ENCODE results near the gene SARM1. TPM values are rescaled to one million over a fixed set of nuclear protein-coding genes. Genes with fewer than 3 reads are reported as not detected.

Gene SARM1
- total and polyA plus RNA-seq, 2 donors (not counting 3 experiments of a cell fraction or from before 2014, with no cell fraction given) = 5.6 to 7.0 TPM

GRCh38 chr17:28385406-28385805 is 13.9 kb downstream of the SARM1 start:
- Histone ChIP-seq H3K27me3 (ENCODE audit: control insufficient read depth in 2 of 2, insufficient read depth in 2 of 2, low read length in 2 of 2) (peaks cover 15 to 17% of the 10 kb centered on the region in 2 experiments), H3K79me2 (ENCODE audit: control insufficient read depth, insufficient read depth, low read length) (no peaks in the 10 kb centered on the region), H3K9me1 (replicated peaks; ENCODE audit: control insufficient read depth, extremely low read depth, insufficient read depth, low read length) (no peaks in the 10 kb centered on the region), H3K4me3 (replicated peaks in 1 of 3; ENCODE audit: insufficient read depth in 1 of 3, low read depth in 1 of 3, low read length in 3 of 3) (no peak overlapping the region), H3K9me3 (replicated peaks; ENCODE audit: control insufficient read depth, insufficient read depth, low read length) (no peaks in the 10 kb centered on the region), H3K27ac (ENCODE audit: insufficient read depth, low read depth, low read length) (no peak overlapping the region), H3K4me1 (ENCODE audit: control insufficient read depth, extremely low read depth, insufficient read depth, low read length) (peaks cover 12% of the 10 kb centered on the region), H3K4me2 (ENCODE audit: insufficient read depth, low read length) (no peak overlapping the region), H3K9ac (replicated peaks; ENCODE audit: extremely low read depth, insufficient read depth, low read length) (no peak overlapping the region), H4K20me1 (replicated peaks; ENCODE audit: control insufficient read depth, extremely low read depth, insufficient read depth, low read length) (no peaks in the 10 kb centered on the region), H3K36me3 (ENCODE audit: control insufficient read depth in 2 of 2, extremely low read depth in 1 of 2, insufficient read depth in 2 of 2, low read length in 2 of 2) (peaks cover 0 to 2% of the 10 kb centered on the region in 2 experiments), H2AFZ (ENCODE audit: low read depth, low read length) (no peak overlapping the region)
- no TSS peak for BruUV-seq (replicated peaks)
- ChIA-PET CTCF (interaction anchor here (1.2 to 2.7 kb wide), 2 partner anchors 31 to 52 kb away, joined by 4 to 11 read pairs; no protein-coding TSS in a partner anchor), POLR2A (no interaction called here)
- dilution Hi-C loops (cut with MboI; ENCODE audit: extremely low pct_ligation_motif_present, low sequenced_read_pairs) (no loop called here), intact Hi-C loops (cut with micrococcal nuclease) (no loop called here)
- FAIRE-seq (no peak), DNase-seq (ENCODE audit: low read depth, low spot score) (no peak)
- TF ChIP-seq POLR2A (IDR thresholded peaks at IDR 0.05; ENCODE audit: low read depth, low read length) (no peak), EZH2 (IDR thresholded peaks at IDR 0.05; ENCODE audit: borderline replicate concordance, low read depth, low read length, severe bottlenecking) (no peak), JUN (IDR thresholded peaks at IDR 0.05; ENCODE audit: borderline replicate concordance, insufficient read depth, insufficient read length, low read depth) (no peak), POLR2AphosphoS5 (IDR thresholded peaks at IDR 0.05; ENCODE audit: insufficient read depth, low read depth, low read length) (no peak), MAX (IDR thresholded peaks at IDR 0.05; ENCODE audit: insufficient read depth, insufficient read length) (no peak), CTCF (IDR thresholded peaks at IDR 0.05; ENCODE audit: extremely low read depth in 1 of 2, insufficient read depth in 1 of 2, low read depth in 1 of 2, low read length in 2 of 2) (no peak), MYC (IDR thresholded peaks at IDR 0.05; ENCODE audit: low read depth, low read length) (no peak), GATA2 (IDR thresholded peaks at IDR 0.05; ENCODE audit: insufficient read depth, insufficient read length, low read depth, low read length) (no peak), FOS (IDR thresholded peaks at IDR 0.05; ENCODE audit: borderline replicate concordance, insufficient read depth, low read length) (no peak)
